Activated effector memory CD4-positive, alpha-beta T cell treated with Interleukin-2 at 50 U/mL for 16 hours (primary cell): ENCODE results near the gene FASTKD3.
"Not testable (repeated sequence)": the region's sequence is repeated elsewhere in the genome, so short reads cannot be mapped to it uniquely, and the experiment has no call there.

ENCODE experiments used
- DNase-seq: peaks from one replicate; pipeline ENCODE4 v3.0.0-alpha.2; 2020

FASTKD3 gene, protein sequence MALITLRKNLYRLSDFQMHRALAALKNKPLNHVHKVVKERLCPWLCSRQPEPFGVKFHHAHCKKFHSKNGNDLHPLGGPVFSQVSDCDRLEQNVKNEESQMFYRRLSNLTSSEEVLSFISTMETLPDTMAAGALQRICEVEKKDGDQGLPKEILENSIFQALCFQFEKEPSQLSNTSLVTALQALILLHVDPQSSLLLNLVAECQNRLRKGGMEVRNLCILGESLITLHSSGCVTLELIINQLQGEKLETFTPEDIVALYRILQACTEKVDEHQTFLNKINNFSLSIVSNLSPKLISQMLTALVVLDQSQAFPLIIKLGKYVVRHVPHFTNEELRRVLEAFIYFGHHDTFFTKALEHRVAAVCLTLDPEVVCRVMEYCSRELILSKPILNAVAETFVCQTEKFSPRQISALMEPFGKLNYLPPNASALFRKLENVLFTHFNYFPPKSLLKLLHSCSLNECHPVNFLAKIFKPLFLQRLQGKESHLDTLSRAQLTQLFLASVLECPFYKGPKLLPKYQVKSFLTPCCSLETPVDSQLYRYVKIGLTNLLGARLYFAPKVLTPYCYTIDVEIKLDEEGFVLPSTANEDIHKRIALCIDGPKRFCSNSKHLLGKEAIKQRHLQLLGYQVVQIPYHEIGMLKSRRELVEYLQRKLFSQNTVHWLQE

DNA sequence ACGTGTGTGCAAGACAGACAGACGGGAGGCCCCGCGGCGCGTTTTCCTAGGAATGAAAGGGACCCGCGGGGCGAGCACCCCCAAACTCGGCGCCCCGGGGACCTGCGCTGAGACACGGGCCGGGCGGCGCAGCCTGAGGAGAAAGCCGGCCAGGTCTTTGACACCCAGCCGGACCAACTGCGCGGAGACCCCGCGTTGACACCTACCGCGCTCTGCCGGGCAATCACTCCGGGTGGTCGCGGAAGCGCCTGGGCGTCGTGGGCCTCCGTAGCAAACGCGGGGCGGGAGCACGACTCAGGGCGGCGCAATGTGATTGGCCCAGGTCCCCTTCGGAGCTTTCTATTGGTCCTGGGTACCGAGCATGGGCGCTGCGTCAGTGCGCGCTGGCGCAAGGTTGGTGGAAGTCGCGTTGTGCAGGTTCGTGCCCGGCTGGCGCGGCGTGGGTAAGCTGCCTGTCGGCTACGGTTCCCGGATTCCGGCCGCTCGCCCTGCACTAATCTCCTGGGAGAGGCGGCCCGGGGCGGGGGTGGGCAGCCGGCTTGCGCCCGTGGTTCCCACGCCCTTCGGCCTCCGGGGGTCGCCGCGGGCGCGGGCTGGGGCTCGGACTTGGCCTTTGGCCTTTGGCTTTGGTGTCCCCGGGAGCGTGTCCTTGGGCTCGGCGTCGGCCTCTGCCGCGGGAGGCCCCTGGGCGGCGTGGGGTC is at the start of gene FASTKD3, which contains the start of gene MTRR:
Gene FASTKD3 (minus strand): TSS at position 259 of the 701 bp plus-strand sequence. CDS start 948 bp downstream, outside the sequence.
Gene MTRR (plus strand): TSS at position 376 of the 701 bp plus-strand sequence. CDS start 1,647 bp downstream, outside the sequence.
- peak; percentile 85 for DNase-seq

DNA sequence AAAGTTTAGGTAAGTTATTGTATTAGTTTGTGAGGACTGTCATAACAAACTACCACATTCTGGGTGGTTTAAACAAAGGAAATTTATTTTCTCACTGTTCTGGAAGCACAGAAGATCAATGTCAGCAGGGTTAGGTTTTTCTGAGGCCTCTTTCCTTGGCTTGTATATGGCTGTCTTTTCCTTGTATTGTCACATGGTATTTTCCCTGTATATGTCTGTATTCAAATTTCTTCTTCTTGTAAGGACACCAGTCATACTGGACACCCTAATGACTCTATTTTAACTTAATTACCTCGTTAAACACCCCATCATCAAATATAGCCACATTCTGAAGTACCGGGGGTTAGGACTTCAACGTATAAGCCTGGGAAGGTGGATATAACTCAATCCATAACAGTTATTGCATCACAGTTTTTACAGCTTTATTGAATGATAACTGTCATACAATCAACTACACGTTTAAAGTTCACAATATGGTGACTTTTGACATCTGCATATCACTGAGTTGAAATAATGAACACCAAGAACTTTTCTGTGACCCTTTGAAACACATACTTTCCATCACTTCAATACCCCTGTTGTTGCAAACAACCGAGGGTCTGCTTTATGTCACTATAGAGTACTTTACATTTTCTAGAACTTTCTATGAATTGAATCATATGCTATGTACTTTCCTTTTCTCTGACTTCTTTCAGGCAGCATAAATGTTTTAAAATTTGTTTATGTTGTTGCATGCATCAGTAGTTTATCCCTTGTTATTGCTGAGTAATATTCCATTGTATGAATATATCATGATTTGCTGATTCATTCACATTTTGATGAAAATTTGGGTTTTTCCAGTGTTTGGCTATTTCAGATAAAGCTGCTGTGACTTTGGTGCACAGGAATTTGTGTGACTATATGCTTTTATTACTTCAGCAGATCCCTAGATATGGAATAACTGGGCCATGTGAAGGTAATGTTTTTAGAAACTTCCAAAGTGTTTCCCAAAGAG is 48.6 kb upstream of the FASTKD3 start:
- DNase-seq: no peak

DNA sequence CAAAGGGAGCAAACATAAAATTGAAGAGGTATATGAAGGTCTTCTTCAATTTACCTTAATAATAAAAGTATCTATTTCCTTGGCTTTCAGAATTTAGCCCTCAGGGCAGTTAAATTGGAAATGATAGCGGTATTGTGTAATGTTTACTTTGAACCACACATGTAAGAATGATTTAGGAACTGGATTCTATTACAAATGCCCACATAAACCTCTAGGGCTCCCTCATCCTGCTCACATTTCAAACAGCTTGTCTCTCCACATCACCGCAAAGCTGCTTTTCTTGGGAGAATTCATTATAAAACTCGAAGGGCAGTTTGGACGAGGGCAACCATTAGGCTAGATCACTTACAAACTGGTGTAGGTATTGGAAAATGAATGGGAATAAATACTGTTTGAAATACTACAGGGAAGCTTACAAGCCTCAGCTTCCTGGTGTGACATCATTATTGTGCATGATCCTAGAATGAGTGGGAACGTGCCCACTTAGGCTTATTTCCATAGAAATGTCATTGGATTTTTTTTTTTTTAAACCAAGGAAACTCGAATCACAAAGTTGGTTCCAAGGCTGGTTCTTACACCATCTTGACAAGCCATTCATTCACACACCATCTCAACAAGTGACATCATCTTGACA is 47.5 kb upstream of the FASTKD3 start:
- no peak for DNase-seq

DNA sequence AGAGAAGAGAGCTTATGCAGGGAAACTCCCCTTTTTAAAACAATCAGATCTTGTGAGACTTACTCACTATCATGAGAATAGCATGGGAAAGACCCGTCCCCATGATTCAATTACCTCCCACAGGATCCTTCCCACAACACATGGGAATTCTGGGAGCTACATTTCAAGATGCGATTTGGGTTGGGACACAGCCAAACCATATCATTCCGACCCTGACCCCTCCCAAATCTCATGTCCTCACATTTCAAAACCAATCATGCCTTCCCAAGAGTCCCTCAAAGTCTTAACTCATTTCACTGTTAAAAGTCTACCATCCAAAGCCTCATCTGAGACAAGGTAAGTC is 42.6 kb upstream of the FASTKD3 start:
- DNase-seq: not testable (repeated sequence)

DNA sequence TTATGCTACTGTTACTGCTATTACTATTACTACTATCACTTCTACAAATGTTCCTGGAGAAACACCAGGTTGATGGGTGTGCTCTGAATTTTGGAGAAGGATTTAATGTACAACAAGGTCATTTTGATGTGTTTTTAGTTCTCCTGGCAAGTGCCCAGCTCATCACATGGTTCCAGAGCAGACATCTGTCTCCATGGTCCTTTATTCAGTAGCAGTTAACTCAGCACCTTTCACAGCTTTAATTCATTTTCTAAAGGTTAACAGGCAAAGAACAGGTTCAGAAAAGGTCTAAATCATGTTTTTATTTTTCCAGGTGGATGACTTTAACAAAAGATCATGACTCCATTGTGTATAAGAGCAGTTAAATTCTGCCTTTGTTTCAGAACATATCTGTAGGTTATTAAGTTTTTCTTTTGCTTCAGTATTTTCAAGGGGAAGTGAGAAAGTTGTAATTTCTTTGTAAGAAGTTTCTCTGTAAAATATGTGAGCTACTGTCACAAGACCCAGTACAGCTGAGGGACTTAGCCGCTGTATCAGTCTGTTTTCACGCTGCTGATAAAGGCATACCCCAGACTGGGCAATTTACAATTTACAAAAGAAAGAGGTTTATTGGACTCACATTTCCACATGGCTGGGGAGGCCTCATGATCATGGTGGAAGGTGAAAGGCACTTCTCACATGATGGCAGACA is 42.1 kb upstream of the FASTKD3 start:
- DNase-seq: no peak

DNA sequence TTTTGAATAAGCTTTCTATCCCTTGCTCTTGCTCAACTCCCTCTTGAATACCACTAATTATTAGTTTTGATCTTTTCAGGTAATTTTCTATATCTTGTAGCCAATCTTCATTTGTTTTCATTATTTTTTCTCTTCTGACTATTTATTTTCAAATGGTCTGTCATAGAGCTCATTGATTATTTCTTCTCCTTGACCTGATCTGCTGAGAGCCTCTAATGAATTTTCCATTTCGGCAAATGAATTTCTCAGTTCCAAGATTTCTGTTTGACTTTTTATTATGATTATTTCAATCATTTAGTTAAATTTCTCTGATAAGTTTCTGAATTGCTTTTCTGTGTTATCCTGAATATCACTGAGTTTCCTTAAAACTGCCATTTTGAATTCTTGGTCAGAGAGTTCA is 39.5 kb upstream of the FASTKD3 start:
- no peak for DNase-seq

DNA sequence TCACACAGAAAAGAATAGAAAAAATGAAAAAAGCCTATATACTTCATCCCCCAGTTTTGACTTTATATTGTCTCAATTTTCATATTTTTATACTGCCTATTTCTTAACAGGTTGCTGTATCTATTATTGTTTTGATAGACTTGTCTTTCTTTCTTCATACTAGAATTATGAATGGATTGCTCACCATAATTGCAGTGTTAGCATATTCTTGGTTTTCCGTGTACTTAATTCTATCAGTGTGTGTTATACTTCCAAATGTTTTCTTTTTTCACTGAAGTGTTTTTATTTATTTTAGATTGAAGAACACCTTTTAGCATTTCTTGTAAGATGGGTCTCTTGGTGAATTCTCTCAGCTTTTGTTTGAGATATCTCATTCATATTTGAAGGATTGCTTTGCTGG is 38.8 kb upstream of the FASTKD3 start:
- DNase-seq: no peak

DNA sequence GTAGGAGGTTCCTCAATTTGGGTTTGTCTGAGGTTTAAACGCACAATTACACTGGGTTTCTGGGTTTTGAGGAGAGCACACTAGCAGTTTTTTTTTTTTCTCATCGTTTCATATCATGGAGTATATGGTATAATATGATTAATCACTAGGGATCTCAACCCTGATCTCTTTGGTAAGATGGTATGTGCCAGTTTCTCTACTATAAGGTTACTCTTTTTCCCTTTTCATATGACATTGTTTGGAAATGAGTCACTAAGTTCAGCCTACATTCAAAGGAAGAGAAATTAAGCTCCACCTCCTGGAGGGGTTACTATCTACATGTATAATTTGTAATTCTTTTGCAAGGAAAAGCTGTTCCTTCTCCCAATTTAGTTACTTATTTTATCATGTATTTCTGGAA is 35.3 kb upstream of the FASTKD3 start:
- DNase-seq: no peak

DNA sequence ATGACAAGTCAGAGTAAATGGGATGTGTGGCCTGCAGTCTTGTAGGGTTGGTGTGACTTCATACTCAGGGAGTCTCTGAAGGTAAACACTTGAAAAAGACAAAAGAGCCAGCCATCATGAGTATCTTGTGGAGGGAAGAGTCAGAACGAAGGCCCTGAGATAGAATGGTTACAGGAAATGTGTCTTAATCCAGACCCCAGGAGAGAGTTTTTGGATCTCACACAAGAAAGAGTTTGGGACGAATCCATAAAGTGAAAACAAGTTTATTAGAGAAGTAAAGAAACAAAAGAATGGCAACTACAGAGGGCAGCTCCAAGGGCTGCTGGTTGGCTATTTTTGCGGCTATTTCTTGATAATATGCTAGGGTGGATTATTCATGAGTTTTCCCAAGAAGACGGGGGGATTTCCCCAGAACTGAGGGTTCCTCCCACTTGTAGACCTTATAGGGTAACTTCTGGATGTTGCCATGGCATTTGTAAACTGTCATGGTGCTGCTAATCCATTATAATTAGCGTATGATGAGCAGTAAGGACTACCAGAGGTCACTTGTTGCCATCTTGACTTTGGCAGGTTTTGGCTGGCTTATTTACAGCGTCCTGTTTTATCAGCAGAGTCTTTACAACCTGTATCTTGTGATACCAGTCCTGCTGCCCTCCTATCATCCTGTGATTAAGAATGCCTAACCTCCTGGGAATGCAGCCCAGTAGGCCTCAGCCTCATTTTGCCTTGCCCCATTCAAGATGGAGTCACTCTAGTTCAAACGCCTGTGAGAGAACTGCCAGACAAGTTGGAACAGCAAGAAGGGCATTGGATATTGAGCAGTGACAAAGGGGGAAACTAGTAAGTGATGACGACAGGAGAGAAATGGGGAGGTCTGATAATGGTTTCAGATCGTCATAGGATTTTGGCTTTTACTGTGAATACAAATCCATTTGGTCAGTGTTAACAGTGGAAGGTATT is 34.1 kb upstream of the FASTKD3 start:
- DNase-seq: no peak

DNA sequence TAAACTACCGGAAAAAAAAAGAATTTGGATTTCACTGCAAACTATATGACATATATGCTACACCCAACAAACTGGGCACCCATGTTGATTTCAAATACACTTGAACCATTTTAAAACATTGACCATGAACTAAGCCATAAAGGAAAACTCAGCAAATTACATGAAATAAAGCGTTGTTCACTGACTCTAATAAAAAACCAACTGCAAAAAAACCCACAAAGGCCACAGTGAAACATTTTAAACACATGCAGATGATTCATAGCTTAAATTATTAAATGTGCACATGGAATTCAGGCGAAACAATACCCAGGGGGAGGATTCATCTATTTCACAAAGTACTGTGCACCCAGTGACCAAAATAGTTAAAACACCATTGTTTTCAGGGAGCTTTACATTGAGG is 33.4 kb upstream of the FASTKD3 start:
- DNase-seq: no peak

DNA sequence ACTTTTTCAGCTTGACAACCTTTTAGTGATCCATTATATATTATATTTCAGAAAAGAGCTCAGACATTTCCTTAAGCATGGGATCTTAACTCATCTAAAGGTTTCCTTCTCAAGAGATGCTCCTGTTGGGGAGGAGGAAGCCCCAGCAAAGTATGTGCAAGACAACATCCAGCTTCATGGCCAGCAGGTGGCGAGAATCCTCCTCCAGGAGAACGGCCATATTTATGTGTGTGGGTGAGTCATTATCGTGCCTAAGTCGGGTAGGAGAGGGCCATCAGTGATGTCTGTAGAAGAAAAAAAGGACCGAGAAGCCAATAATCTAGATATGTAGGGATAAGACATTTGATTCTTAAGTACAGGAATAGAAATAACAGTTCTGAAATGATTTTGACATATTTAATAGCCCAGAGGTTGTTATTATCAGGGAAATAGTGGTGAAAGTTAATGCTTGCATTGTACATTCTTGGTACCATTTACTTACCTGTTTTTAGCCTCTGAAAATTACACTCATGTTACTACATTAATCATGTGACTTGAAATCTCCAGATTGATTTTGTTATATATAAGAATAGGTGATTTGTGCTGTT is 28.3 kb upstream of the FASTKD3 start:
- no peak for DNase-seq

DNA sequence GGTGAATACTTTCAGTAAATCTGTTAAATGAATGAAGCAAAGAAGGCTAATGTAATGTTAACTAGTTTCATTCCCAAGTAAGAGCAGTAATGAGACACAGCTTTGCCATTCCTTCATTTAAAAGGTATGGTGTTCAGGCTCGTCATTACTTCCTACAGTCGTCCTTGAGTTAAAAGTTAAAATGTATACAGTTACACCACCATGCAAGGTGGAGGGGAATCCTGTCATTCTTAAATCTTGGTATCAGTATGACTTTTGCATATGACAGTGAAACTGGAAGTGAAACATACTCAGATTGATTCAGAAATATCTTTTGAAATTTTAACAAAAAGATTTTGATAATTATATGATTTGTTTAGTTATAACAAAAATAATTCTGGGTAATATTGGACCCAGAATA is 26.0 kb upstream of the FASTKD3 start:
- DNase-seq: no peak

DNA sequence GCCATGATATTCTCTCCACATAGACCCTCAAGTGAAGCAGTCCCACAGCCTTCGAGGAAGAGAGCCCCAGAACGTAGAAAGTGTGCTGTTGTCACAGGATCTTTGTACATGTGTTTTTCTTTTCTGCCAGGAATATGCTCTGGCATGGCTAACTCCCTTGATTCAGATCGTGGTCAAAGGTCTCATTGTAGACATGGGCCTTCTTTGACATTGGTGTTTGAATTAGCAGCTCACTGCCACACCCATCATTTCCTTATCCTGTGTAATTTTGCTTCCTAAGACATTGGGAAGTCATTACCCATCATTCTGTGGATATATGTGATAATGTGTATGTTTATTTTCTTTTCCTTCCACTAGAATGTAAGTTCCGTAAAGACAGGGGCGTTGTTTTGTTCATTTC is 25.6 kb upstream of the FASTKD3 start:
- no peak for DNase-seq

DNA sequence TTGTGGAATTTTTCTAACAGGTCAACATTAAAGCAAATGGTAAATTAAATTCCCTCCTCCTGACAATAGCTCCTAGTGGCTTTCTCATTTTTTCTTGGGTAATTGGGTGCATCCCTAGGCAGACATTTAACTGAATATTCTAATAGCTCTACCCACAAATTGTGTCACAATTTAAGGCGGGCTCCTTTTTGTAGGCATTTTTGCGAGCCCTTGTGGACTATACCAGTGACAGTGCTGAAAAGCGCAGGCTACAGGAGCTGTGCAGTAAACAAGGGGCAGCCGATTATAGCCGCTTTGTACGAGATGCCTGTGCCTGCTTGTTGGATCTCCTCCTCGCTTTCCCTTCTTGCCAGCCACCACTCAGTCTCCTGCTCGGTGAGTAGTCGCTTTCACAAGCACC is 20.1 kb upstream of the FASTKD3 start:
- DNase-seq: no peak

DNA sequence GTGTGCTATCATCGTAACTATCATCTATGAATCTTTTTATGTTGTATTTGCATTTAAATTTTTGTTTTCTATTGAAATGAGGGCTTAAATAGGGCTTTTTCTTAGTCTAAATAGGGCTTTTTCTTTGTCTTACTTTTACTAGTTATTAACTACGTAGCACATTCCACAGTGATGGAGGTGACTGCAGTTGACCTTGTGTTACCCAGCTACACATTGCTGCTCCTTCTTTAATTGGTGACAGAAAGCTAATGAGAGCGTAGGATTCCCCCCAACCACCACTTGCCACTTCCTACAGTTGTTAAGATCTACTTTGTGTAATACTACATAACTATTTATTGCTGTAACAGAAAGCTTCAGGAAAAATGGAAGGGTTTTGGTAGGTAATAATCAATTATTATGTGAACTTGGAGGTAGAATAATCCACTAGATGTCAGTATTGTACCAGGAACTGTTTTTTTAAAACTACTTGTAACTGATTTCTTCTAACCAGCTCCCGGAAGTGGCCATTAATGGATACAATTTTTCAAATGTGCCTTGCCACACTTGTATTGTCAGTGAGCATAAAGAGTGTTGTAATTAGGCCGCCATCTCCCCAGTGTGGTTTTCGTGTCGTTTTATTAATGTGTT is 18.1 kb upstream of the FASTKD3 start:
- no peak for DNase-seq

DNA sequence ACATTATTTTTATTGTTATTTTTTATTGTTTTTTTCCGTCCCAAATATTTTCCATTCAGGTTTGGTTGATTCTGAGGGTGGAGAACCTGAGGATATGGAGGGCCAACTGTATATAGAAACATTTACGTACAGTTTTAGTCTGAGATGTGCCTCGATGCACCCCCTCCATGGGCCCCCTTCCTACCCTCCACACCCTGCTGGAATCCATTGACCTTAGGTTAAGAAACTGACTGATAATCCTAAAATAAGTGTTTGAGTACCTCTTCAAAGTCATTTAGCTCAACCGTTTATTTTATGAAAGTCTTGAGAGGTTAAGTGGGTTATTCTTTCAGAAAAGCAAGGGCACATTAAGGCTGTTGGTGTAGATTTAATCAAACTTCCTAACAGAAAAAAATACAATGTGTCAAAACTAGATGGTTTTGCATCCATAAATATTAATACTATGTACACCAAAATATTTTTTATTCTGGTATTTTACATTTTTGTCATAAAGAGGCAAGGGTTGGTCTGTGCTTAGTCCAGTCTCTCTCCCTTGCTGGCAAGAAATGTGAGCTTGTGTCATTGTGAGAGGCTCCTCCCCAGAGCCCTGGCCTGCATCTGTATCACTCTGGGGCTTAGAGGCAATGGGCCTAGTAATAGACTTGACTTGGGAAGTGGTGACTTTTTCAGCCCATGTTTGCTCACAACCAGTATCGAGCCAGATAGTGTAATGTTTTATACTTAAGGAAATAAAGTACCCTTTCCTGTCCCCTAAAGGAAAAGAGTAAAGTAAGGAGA is 15.8 kb upstream of the FASTKD3 start:
- DNase-seq: no peak

DNA sequence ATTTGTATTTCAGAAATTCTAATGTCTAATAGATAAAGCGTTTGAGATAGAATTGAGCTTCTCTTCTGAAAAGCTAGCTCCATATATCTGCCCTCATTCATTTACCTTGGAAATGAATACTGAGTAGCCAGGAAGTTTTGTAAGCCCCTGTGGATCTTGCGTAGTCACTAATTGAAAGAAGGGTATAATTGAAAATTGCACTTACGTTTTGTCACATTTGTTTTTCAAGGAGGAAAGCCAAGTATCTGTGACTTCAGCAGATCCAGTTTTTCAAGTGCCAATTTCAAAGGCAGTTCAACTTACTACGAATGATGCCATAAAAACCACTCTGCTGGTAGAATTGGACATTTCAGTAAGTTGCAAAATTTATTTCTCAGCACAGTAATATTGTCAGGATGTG is 14.1 kb upstream of the FASTKD3 start:
- no peak for DNase-seq

DNA sequence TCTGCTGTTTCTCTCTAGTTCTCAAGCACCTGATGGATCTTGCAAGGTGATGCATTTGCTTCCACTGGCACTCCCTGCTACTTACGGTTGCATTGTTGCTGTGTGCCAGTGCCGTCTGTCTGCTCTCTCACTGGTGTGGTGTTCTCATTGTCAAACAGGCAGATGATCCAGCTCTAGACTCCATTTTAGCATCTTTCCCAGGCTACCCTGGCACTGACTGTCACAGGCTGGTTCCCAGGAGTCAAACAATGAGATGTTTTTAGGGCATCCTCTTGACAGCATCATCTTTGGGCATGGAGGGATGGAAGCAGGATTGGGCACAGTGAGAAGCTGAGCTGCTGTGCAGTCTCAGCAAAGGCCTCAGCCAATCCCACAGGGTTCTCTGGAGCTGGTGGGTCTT is 13.0 kb upstream of the FASTKD3 start:
- DNase-seq: no peak

DNA sequence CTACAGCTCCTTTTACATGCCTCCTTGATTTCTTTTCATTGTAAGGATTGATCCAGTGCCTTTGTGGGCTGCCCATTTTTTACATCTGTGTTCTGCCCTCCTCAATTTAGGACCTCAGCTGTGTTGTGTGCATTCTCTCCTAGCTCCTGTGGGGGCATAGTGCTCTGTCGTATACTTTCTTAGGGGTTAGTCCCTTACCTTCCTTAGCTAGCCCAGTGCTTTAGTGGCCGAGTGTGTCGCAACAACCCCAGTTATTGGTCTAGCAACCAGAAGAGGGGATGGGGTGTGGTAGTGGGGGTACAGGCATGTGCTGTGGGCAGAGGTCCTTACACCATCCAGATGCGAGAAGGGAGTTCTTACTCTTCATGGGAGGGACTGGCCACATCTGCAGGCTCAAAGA is 12.3 kb upstream of the FASTKD3 start:
- DNase-seq: no peak
